Progenitor cell of endocrine pancreas (in vitro differentiated cells): Measurements from ENCODE around the gene CPZ. TPM values are rescaled to one million over a fixed set of nuclear protein-coding genes. Genes with fewer than 3 reads are reported as not detected.
"Not testable (repeated sequence)": the region's sequence is repeated elsewhere in the genome, so short reads cannot be mapped to it uniquely, and the experiment has no call there.

Experiments used
- DNase-seq: peaks from one replicate; pipeline ENCODE4 v3.0.0; 2021; ENCODE audit warnings: low spot score; ENCODE audit not compliant: unreplicated experiment
- H3K27ac Mint-ChIP-seq: 2 replicates; pipeline ENCODE4 v1.8.0; 2021; ENCODE audit warnings: mild to moderate bottlenecking, moderate library complexity, mixed read lengths
- H3K27me3 Mint-ChIP-seq: 2 replicates; pipeline ENCODE4 v1.8.0; 2021; ENCODE audit warnings: mixed read lengths
- H3K36me3 Mint-ChIP-seq: 2 replicates; pipeline ENCODE4 v1.8.0; 2022; ENCODE audit warnings: mixed read lengths; ENCODE audit not compliant: insufficient read depth
- H3K4me1 Mint-ChIP-seq: 2 replicates; pipeline ENCODE4 v1.8.0; 2021; ENCODE audit warnings: low read depth, mixed read lengths
- H3K4me3 Mint-ChIP-seq: 2 replicates; pipeline ENCODE4 v1.8.0; 2021; ENCODE audit warnings: low read depth, mild to moderate bottlenecking, moderate library complexity, mixed read lengths
- H3K9me3 Mint-ChIP-seq: 2 replicates; pipeline ENCODE4 v1.8.0; 2021; ENCODE audit warnings: low read depth, mixed read lengths
- total RNA-seq: library from RNA; stranded (reverse); gene quantifications from 2 replicates; pipeline ENCODE4 v1.2.1, GENCODE V29; 2021
- TF ChIP-seq, protein P1 (sequence below): fragments of 200-600 bp; sonication (generic); IDR thresholded peaks from one replicate; pipeline ENCODE4 v1.5.0; 2021; ENCODE audit warnings: antibody characterized with exemption, mild to moderate bottlenecking; ENCODE audit not compliant: unreplicated experiment

CPZ gene
- total RNA-seq, 1 donor from 2014 or later = 0.19 TPM

DNA sequence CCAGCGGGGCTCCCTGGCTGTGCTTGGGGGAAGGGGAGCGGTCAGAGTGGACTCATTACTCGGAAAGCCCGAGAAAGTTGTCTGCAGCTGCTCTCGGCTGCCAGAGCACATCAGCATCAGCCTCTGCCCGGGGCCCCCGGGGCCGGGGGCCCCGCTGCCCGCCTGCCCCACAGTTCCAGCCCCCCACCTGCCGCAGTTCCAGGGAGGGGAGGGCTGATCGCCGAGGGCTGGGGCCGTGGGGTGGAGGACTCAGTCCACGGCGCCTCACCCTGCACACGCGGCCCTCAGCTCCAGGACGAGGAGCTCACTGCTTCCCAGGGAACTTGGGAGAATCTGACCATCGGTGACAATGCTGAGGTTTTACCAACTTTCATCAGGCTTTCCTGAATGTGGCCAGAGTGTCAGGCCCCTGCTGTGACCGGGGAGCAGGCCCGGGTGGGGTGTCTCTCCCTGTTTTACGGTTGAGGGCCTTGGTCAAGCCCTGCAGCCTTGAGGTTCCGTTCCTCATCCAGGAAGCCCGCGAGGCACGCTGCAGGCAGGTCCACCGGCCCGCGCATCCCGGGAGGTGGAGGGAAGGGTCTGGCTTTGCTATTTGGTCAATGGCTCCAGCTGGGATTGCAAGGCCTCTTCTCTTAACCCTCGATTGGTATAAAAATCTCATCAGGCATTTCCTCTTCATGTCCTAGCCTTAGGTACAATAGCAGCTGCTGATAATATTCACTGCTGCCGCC, 57.2 kb downstream of the CPZ start:
- Mint-ChIP-seq H3K36me3 (no peaks in the 10 kb centered on the region), H3K9me3 (peaks cover 4% of the 10 kb centered on the region), H3K4me1 (peaks cover 5% of the 10 kb centered on the region), H3K27me3 (peaks cover 24% of the 10 kb centered on the region), H3K27ac (no peak overlapping the region), H3K4me3 (no peak overlapping the region)
- TF ChIP-seq, protein P1, sequence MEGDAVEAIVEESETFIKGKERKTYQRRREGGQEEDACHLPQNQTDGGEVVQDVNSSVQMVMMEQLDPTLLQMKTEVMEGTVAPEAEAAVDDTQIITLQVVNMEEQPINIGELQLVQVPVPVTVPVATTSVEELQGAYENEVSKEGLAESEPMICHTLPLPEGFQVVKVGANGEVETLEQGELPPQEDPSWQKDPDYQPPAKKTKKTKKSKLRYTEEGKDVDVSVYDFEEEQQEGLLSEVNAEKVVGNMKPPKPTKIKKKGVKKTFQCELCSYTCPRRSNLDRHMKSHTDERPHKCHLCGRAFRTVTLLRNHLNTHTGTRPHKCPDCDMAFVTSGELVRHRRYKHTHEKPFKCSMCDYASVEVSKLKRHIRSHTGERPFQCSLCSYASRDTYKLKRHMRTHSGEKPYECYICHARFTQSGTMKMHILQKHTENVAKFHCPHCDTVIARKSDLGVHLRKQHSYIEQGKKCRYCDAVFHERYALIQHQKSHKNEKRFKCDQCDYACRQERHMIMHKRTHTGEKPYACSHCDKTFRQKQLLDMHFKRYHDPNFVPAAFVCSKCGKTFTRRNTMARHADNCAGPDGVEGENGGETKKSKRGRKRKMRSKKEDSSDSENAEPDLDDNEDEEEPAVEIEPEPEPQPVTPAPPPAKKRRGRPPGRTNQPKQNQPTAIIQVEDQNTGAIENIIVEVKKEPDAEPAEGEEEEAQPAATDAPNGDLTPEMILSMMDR = no peak
- DNase-seq = no peak

DNA sequence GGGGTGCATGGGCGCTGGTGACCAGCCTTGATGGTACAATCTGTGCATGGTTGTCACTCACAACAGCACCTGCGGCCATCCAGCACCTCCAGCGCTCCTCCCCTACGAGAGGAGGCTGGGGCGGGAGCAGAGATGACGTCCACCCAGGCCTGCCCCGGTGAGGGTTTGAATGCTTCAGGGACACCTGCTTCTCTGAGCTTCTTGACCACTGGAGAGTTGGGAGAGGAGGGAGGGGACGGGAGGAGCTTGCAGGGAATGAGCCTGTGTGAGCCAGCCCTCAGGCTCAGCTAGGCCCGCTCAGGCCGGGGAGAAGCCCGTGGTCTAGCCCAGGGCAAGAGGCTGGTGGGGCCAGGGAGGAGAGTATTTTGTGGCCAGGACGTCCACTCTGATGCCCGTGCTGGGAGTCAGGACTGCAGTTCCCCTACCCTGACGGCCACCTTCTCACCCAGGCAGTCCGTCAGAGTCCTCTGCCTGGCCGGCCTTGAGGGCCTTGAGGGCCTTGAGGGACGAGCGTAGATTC, 59.2 kb downstream of the CPZ start:
- no peak for DNase-seq
- Mint-ChIP-seq H3K27me3 (peaks cover 29% of the 10 kb centered on the region), H3K9me3 (peaks cover 4% of the 10 kb centered on the region), H3K27ac (no peak overlapping the region), H3K4me3 (no peak overlapping the region), H3K36me3 (no peaks in the 10 kb centered on the region), H3K4me1 (peaks cover 3% of the 10 kb centered on the region)
- TF ChIP-seq, protein P1 = no peak

DNA sequence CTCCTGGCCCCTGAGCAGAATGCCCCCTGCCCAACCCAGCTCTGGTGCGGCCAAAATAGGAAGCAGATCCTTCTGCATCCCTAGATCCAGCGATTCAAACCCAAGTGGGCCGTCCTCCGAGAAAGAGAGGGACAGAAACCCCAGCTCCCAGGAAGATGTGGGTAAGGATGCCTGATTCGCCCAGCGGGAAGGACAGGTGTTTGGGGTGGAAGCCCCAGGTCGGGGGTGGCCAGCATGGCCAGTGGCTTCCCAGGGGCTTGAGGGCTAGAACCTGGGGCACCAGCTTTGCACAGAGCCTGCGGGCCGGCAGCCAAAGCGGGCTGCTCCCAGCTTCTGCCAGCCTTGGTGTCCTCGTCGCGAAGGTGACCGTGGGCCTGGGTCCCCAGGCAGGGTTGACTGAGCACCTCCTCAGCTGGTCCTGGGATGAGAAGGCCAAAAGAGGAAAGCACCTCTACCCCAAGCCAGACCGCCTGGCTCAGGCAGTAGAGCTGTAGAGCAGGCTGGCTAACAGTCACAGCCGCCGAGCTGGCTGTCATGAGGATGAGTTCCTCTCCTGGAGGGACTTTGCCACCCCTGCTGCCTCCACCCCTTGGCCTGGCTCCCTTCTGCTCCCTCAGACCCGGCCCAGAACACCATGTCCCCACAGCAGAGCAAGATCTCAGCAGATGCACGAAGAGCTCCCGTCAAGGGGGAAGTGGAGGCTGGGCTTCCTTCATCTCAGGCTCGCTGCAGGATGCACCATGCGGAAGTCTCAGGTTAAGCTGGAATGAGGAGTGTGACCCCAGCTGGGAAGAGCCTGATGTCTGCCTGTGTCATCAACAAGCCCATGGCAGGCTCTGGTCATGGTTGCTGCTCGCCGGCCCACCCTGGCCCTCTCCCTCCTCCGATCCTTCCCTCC, 59.9 kb downstream of the CPZ start:
- Mint-ChIP-seq H3K4me1 (peaks cover 3% of the 10 kb centered on the region), H3K9me3 (peaks cover 4% of the 10 kb centered on the region), H3K27ac (no peak overlapping the region), H3K4me3 (no peak overlapping the region), H3K27me3 (peaks cover 29% of the 10 kb centered on the region), H3K36me3 (no peaks in the 10 kb centered on the region)
- TF ChIP-seq, protein P1 = no peak
- no peak for DNase-seq

DNA sequence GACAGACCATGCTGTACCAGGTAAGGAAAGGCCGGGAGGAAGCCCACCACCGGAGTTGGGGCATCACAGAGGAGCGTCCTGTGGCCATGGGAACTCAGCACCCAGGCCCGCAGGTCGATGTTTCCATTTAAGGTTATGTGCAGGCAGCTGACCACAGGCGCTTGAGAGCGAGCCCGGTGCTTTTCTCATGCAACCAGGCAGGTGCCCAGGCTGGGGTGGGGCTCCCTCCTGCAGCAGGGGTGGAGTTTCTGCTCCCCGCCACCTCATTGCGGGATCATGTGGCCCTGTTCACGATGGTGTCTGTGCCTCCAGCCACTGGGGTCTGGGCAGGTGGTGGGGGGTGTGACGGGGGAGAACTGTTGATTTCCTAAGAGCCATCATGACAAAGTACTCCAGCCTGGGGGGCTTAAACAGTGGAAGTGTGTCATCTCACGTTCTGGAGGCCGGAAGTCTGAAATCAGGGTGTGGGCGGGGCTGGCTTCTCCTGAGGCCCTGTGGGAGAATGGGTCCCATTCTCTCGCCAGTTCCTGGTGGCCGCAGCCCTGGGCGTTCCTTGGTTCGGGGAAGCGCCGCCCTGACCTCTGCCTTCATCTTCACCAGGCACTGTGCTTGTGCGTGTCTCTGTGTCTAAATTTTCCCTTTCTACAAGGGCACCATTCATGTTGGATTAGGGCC, 60.9 kb downstream of the CPZ start:
- Mint-ChIP-seq H3K27ac (no peak overlapping the region), H3K9me3 (peaks cover 4% of the 10 kb centered on the region), H3K4me3 (no peak overlapping the region), H3K27me3 (peaks cover 34% of the 10 kb centered on the region), H3K36me3 (no peaks in the 10 kb centered on the region), H3K4me1 (peaks cover 3% of the 10 kb centered on the region)
- TF ChIP-seq, protein P1 = no peak
- no peak for DNase-seq

DNA sequence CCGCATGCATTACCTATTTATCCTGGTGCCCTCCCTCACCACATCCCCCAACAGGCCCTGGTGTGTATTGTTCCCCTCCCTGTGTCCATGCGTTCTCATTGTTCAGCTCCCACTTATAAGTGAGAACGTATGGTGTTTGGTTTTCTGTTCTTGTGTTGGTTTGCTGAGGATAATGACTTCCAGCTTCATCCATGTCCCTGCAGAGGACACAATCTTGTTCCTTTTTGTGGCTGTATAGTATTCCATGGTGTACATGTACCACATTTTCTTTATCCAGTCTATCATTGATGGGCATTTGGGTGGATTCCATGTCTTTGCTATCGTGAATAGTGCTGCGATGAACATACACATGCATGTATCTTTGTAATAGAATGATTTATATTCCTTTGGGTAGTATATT, 61.6 kb downstream of the CPZ start:
- H3K4me3 Mint-ChIP-seq, H3K36me3 Mint-ChIP-seq, H3K27ac Mint-ChIP-seq, DNase-seq, H3K9me3 Mint-ChIP-seq, H3K4me1 Mint-ChIP-seq: not testable (repeated sequence)
- peaks cover 30% of the 10 kb centered on the region for H3K27me3 Mint-ChIP-seq
